Neural progenitor cell (in vitro differentiated cells): ENCODE results near the gene RAB40B. TPM values are rescaled to one million over a fixed set of nuclear protein-coding genes. Genes with fewer than 3 reads are reported as not detected.

ENCODE experiments used
- DNase-seq: peaks from one replicate; pipeline ENCODE4 v3.0.0-alpha.2; 2016; ENCODE audit warnings: low spot score
- H2AFZ ChIP-seq: fragments of 200-600 bp; sonication (generic); replicated peaks from 2 replicates; pipeline ENCODE4 v1.6.1; 2016; ENCODE audit warnings: antibody characterized with exemption
- H3F3A ChIP-seq: fragments of 200-600 bp; sonication (generic); 2 replicates; pipeline ENCODE4 v1.6.1; 2016; ENCODE audit warnings: antibody characterized with exemption, low read depth
- H3K27ac ChIP-seq: fragments of 200-600 bp; sonication (generic); 2 replicates; pipeline ENCODE4 v1.5.1; 2016; ENCODE audit warnings: mild to moderate bottlenecking
- H3K27me3 ChIP-seq: fragments of 200-600 bp; sonication (generic); 2 replicates; pipeline ENCODE4 v1.6.1; 2016; ENCODE audit warnings: mild to moderate bottlenecking, moderate library complexity
- H3K36me3 ChIP-seq: fragments of 200-600 bp; sonication (generic); 2 replicates; pipeline ENCODE4 v1.5.1; 2016
- H3K4me1 ChIP-seq: fragments of 200-600 bp; sonication (generic); 2 replicates; pipeline ENCODE4 v1.6.1; 2016; ENCODE audit warnings: mixed run types
- H3K4me2 ChIP-seq: fragments of 200-600 bp; sonication (generic); 2 replicates; pipeline ENCODE4 v1.6.1; 2016
- H3K4me3 ChIP-seq: fragments of 200-600 bp; sonication (generic); 2 replicates; pipeline ENCODE4 v1.5.1; 2016
- H3K79me2 ChIP-seq: fragments of 200-600 bp; sonication (generic); 2 replicates; pipeline ENCODE4 v1.6.1; 2016; ENCODE audit warnings: low read depth
- H3K9ac ChIP-seq: fragments of 200-600 bp; sonication (generic); 2 replicates; pipeline ENCODE4 v1.6.1; 2016
- H3K9me3 ChIP-seq: fragments of 200-600 bp; sonication (generic); 2 replicates; pipeline ENCODE4 v1.5.1; 2016; ENCODE audit warnings: low read depth
- H4K20me1 ChIP-seq: fragments of 200-600 bp; sonication (generic); 2 replicates; pipeline ENCODE4 v1.6.1; 2016; ENCODE audit warnings: low read depth
- H3K27ac Mint-ChIP-seq: 3 replicates; pipeline ENCODE4 v1.8.0; 2021; ENCODE audit warnings: mixed read lengths
- H3K27me3 Mint-ChIP-seq: 2 replicates; pipeline ENCODE4 v1.8.0; 2022; ENCODE audit warnings: low read depth, mild to moderate bottlenecking, inconsistent platforms, moderate library complexity, mixed read lengths; ENCODE audit not compliant: insufficient read depth
- H3K36me3 Mint-ChIP-seq: 3 replicates; pipeline ENCODE4 v1.8.0; 2021; ENCODE audit warnings: mixed read lengths
- H3K4me1 Mint-ChIP-seq: 3 replicates; pipeline ENCODE4 v1.8.0; 2021; ENCODE audit warnings: mixed read lengths
- H3K4me3 Mint-ChIP-seq: 3 replicates; pipeline ENCODE4 v1.8.0; 2021; ENCODE audit warnings: mild to moderate bottlenecking, moderate library complexity, mixed read lengths
- H3K9me3 Mint-ChIP-seq: 3 replicates; pipeline ENCODE4 v1.8.0; 2020; ENCODE audit warnings: mixed read lengths
- CTCF ChIP-seq: fragments of 200-600 bp; sonication (generic); IDR thresholded peaks from 2 replicates; pipeline ENCODE4 v1.5.1; 2017; ENCODE audit warnings: antibody characterized with exemption, mild to moderate bottlenecking
- EZH2 ChIP-seq: fragments of 200-600 bp; sonication (generic); IDR thresholded peaks from 2 replicates; pipeline ENCODE4 v1.6.1; 2017; ENCODE audit warnings: antibody characterized with exemption, mild to moderate bottlenecking, moderate library complexity
- EZH2phosphoT487 ChIP-seq: fragments of 200-600 bp; sonication (generic); IDR thresholded peaks from 2 replicates; pipeline ENCODE4 v1.6.1; 2017; ENCODE audit warnings: antibody characterized with exemption
- total RNA-seq: library from RNA; depleted of rRNA; stranded (reverse); fragments of >200 nt; gene quantifications from 2 replicates; pipeline ENCODE4 v1.2.3, GENCODE V29; 2015; ENCODE audit warnings: low replicate concordance

RAB40B gene
- total RNA-seq, 1 donor from 2014 or later: 5.6 TPM

GRCh38 chr17:82743344-82744219 is 45.1 kb upstream of the RAB40B start:
- Histone ChIP-seq H3K27ac (no peak overlapping the region), H3K4me3 (no peak overlapping the region), H3K9ac (no peak overlapping the region), H3K4me1 (no peaks in the 10 kb centered on the region), H2AFZ (no peak overlapping the region), H3K79me2 (no peaks in the 10 kb centered on the region), H3K4me2 (no peak overlapping the region), H3F3A (no peaks in the 10 kb centered on the region), H3K9me3 (peaks cover 5% of the 10 kb centered on the region), H3K27me3 (no peaks in the 10 kb centered on the region), H3K36me3 (peaks cover 11% of the 10 kb centered on the region), H4K20me1 (no peaks in the 10 kb centered on the region)
- TF ChIP-seq CTCF: no peak
- TF ChIP-seq EZH2: no peak
- no peak for TF ChIP-seq EZH2phosphoT487
- Mint-ChIP-seq H3K4me1 (no peaks in the 10 kb centered on the region), H3K4me3 (no peak overlapping the region), H3K36me3 (peaks cover 45% of the 10 kb centered on the region), H3K9me3 (peaks cover 44% of the 10 kb centered on the region), H3K27ac (no peak overlapping the region), H3K27me3 (peaks cover 5% of the 10 kb centered on the region)
- no peak for DNase-seq

GRCh38 chr17:82740906-82741759 is 42.6 kb upstream of the RAB40B start:
- no peak overlapping the region for H3K27ac Mint-ChIP-seq
- no peaks in the 10 kb centered on the region for H3K4me1 ChIP-seq
- no peaks in the 10 kb centered on the region for H3K79me2 ChIP-seq
- peaks cover 5% of the 10 kb centered on the region for H3K27me3 Mint-ChIP-seq
- H3F3A ChIP-seq: no peaks in the 10 kb centered on the region
- DNase-seq: no peak
- no peak overlapping the region for H3K4me3 Mint-ChIP-seq
- peaks cover 11% of the 10 kb centered on the region for H3K36me3 ChIP-seq
- no peak overlapping the region for H3K4me3 ChIP-seq
- peaks cover 5% of the 10 kb centered on the region for H3K9me3 ChIP-seq
- H3K4me1 Mint-ChIP-seq: peaks cover 2% of the 10 kb centered on the region
- peaks cover 37% of the 10 kb centered on the region for H3K9me3 Mint-ChIP-seq
- peaks cover 45% of the 10 kb centered on the region for H3K36me3 Mint-ChIP-seq
- no peak for TF ChIP-seq CTCF
- TF ChIP-seq EZH2: no peak
- no peak for TF ChIP-seq EZH2phosphoT487
- H4K20me1 ChIP-seq: no peaks in the 10 kb centered on the region
- no peak overlapping the region for H3K27ac ChIP-seq
- H3K27me3 ChIP-seq: peaks cover 3% of the 10 kb centered on the region
- no peak overlapping the region for H2AFZ ChIP-seq
- H3K4me2 ChIP-seq: no peak overlapping the region
- H3K9ac ChIP-seq: no peak overlapping the region

GRCh38 chr17:82737967-82738877 is 39.7 kb upstream of the RAB40B start:
- H3K36me3 ChIP-seq: peaks cover 11% of the 10 kb centered on the region
- no peaks in the 10 kb centered on the region for H3K4me1 ChIP-seq
- no peak overlapping the region for H3K27ac ChIP-seq
- Mint-ChIP-seq H3K27me3 (peaks cover 11% of the 10 kb centered on the region), H3K4me3 (no peak overlapping the region), H3K27ac (no peak overlapping the region), H3K9me3 (peaks cover 28% of the 10 kb centered on the region), H3K36me3 (peaks cover 38% of the 10 kb centered on the region), H3K4me1 (peaks cover 5% of the 10 kb centered on the region)
- H3K9ac ChIP-seq: no peak overlapping the region
- no peak overlapping the region for H3K4me2 ChIP-seq
- TF ChIP-seq CTCF (no peak), EZH2phosphoT487 (no peak)
- DNase-seq: no peak
- peaks cover 5% of the 10 kb centered on the region for H3K9me3 ChIP-seq
- peaks cover 6% of the 10 kb centered on the region for H3F3A ChIP-seq
- no peak overlapping the region for H2AFZ ChIP-seq
- H3K4me3 ChIP-seq: no peak overlapping the region
- no peaks in the 10 kb centered on the region for H4K20me1 ChIP-seq
- no peaks in the 10 kb centered on the region for H3K79me2 ChIP-seq
- peaks cover 6% of the 10 kb centered on the region for H3K27me3 ChIP-seq
